ENCODE measurements around the gene VSX2.

VSX2 gene

DNA sequence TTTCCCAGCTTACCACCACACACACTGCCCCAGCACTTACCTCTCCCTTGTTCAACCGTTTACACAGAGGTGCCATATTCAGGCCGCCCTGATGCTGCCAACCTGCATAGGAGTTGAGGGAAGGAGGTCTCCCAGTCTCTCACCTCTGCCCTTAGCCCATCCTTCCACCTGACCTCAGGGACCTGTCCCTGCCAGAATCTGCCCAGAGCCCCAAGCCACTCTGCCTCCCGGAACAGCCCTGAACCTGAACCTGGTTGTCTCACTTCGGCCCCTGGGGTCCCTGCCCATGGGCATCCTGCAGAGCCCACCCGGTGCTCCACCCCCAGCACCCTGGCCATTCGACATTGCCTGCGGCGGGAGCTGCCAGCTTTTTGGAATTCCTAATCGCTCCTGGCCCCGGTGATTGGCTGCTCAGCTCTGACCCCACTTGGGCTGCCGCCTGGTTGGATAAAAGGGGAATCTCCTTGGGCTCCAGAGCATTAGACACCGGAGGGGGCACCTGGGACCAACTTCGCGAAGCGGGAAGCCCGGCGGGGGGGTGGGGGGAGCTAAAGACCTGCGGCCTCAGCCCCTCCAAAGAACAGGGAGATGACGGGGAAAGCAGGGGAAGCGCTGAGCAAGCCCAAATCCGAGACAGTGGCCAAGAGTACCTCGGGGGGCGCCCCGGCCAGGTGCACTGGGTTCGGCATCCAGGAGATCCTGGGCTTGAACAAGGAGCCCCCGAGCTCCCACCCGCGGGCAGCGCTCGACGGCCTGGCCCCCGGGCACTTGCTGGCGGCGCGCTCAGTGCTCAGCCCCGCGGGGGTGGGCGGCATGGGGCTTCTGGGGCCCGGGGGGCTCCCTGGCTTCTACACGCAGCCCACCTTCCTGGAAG is at the start of gene VSX2:
Gene VSX2 (plus strand): TSS at position 476 of the 874 bp plus-strand sequence. CDS start 113 bp downstream, at position 589.
- DNase-seq (ENCODE audit: low spot score), result peak; percentile 83

GRCh38 chr14:74190927-74191575 is 48.2 kb upstream of the VSX2 start:
- DNase-seq (ENCODE audit: low spot score), result no peak

DNA sequence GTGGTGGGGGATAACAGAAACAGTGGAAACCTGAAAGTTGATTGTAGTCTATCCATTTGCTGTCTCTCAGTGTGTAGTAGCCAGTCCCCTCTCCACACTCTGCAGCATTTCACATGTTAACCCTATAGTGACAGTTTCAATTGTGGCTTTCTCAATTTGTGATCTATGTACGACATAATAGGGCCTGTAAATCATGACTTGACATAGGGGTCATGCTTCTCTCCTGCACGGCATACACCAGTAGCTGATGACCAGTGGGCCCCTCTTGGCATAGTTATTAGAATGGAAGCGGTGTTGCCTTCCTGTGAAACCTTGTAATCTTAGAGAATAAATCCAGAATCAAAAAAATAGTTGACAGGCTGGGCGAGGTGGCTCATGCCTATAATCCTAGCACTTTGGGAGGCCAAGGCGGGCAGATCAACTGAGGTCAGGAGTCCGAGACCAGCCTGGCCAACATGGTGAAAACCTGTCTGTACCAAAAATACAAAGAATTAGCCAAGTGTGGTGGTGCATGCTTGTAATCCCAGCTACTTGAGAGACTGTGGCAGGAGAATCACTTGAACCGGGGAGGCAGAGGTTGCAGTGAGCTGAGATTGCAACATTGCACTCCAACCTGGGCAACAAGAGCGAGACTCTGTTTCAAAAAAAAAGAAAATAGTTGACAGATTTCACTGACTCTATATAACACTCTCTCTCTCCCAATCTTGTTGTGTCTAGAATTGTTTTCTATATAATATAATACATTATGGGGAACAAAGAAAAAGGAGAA is 44.6 kb upstream of the VSX2 start:
- DNase-seq (ENCODE audit: low spot score), result no peak

GRCh38 chr14:74195623-74196022 is 43.6 kb upstream of the VSX2 start:
- no peak for DNase-seq (ENCODE audit: low spot score)

- no peak for DNase-seq (ENCODE audit: low spot score)
These were observed 40.6 kb upstream of the VSX2 start for GRCh38 chr14:74198441-74199234.

DNA sequence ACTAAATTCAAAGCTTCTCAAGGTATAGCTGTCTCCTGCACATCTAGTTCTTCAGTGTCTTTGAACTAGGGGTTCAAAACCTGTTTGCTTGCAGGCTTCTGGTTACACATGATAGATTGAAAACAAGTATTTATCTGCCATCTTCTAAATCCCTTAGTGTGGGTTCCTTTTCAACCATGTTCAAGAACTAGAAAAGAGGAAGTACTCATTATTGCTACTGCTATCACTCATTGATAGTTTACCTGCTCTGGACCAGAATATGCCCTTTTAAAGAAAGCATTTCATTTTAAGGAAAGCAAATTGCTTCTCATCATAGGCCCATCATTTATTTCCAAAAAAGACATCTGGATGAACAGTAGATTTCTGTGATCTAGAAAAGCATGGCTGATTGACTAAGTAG is 37.1 kb upstream of the VSX2 start:
- no peak for DNase-seq (ENCODE audit: low spot score)

DNA sequence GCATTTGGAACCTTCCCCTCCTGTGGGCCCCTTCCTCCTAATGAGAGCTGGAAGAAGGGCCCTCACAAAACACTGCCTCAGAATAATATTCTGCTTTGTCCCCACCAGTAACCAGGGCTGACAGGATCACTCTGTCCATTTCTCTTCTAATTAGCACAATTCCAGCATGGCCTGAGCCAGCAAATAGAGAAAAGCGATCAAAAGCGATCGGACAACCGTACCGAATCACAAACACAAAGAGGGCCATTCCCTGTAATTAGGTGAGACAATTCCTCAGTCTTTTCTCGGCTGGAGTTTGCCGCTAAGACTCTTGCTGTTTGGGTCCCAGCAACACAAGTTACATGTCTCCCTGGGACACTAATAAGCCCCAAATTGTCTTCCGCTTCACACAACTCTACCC is 35.6 kb upstream of the VSX2 start:
- DNase-seq (ENCODE audit: low spot score), result no peak

- no peak for DNase-seq (ENCODE audit: low spot score)
These were observed 34.8 kb upstream of the VSX2 start for GRCh38 chr14:74204491-74204890.

- no peak for DNase-seq (ENCODE audit: low spot score)
These were observed 33.4 kb upstream of the VSX2 start for GRCh38 chr14:74205882-74206281.

- DNase-seq (ENCODE audit: low spot score), result peak; percentile 50
These were observed 31.3 kb upstream of the VSX2 start for GRCh38 chr14:74207943-74208342.

GRCh38 chr14:74208642-74209041 is 30.6 kb upstream of the VSX2 start:
- DNase-seq (ENCODE audit: low spot score), result no peak

DNA sequence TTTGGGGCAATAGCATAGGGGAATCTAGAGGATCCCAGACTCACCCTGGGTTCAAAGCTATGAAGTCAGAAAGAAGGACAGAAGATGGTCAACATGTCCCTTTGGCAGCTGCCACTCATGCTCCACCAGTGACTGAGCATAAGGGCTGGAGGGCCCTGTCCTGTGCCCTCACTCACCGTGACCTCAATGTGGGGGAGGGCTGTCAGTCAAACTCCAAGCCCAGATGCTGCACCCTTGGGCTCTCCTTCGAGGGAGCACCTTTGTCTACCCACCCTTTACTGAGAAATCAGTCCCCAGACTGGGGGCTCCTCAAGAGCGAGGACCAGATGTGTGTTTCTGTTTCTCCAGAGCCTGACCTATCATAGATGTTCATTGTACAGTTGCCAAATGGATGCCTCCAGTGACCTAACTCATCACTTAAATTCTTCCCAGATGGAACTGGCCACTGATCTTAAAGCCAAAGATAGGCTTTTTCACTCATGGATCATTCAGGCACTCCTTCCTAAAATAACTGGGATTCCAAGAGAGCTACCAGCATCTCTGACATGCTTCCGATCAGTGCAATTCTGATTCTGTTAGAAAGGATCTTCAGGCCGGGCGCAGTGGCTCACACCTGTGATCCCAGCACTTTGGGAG is 27.2 kb upstream of the VSX2 start:
- no peak for DNase-seq (ENCODE audit: low spot score)

- no peak for DNase-seq (ENCODE audit: low spot score)
These were observed 25.1 kb upstream of the VSX2 start for GRCh38 chr14:74213907-74214803.

DNA sequence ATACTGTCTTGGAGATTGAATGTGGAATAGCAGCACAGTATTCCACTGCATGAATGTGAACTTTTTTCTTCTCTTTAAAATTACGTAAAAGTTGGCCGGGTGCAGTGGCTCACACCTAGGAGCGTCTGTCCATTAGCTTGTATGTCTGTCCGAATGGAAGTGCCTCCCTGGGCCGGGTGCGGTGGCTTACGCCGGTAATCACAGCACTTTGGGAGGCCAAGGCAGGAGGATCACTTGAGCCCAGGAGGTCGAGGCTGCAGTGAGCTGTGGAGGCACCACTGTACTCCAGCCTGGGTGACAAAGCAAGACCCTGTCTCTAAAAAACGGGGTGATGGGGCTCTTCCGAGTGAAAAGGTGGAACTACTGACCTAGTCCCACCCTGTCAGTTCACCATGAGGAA is 22.6 kb upstream of the VSX2 start:
- no peak for DNase-seq (ENCODE audit: low spot score)

DNA sequence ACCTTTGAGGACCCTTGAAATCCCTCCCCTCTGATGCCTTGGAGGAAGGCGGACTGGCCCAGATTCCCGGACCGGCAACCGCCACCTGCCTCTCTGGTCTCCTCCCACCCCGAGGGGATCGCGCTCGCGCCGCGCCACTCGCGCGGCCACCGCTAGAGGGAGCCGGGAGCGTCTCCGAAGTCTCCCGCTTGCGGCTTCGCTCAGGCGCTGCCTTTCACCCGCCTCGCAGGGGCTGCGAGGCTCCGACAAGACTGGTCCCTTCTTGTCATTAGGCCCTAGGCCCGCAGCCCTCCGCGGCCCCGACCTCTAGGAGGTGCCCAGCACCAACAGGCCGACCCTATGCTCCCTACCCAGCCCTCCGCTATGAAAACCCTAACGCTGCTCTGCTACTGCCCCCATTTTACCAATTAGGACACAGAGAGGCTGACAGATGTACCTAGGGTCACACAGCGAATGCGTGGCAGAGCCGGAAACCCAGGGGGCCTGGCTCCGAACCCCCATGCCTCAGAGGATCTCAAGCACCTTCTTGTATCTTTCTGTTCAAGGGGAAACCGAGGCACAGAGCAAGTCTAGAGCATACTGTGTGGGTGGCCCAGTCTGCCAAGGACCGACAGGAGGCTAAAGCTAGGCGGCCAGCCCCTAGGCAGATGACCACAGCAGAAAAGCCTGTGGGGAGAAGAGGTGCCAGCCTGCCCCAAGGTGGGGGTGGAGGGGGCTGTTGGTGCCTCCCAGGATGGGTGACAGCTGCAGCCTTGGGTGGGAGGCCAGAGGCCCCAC is 21.4 kb upstream of the VSX2 start:
- peak; percentile 95 for DNase-seq (ENCODE audit: low spot score)

DNA sequence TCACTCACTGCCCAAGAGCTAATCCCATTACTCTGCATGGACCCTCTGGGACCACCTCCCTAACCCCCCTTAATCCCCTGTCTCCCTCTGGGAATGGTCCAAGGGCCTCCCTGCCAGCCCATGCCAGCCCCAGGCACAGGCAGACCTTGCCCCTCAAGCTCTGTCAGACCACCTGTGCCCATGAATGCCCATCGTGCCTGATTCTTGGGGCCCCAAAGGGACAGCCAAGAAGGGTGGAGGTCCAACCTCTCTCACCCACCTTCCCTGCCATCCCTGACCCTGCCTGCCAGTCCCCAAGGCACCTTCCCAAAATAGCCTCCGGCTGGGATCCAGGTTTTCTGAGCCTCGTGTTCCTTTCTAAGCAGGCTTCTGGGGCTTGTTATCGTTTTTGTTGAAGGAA is 20.8 kb upstream of the VSX2 start:
- DNase-seq (ENCODE audit: low spot score), result no peak

GRCh38 chr14:74219277-74220205 is 19.7 kb upstream of the VSX2 start:
- DNase-seq (ENCODE audit: low spot score), result no peak

GRCh38 chr14:74220991-74221390 is 18.3 kb upstream of the VSX2 start:
- DNase-seq (ENCODE audit: low spot score), result no peak

Measured in iPS-NIHi11 (cell line).